ENCODE results near the gene TAF4.
"Not testable (repeated sequence)": the region's sequence is repeated elsewhere in the genome, so short reads cannot be mapped to it uniquely, and the experiment has no call there.

The TAF4 gene

DNA sequence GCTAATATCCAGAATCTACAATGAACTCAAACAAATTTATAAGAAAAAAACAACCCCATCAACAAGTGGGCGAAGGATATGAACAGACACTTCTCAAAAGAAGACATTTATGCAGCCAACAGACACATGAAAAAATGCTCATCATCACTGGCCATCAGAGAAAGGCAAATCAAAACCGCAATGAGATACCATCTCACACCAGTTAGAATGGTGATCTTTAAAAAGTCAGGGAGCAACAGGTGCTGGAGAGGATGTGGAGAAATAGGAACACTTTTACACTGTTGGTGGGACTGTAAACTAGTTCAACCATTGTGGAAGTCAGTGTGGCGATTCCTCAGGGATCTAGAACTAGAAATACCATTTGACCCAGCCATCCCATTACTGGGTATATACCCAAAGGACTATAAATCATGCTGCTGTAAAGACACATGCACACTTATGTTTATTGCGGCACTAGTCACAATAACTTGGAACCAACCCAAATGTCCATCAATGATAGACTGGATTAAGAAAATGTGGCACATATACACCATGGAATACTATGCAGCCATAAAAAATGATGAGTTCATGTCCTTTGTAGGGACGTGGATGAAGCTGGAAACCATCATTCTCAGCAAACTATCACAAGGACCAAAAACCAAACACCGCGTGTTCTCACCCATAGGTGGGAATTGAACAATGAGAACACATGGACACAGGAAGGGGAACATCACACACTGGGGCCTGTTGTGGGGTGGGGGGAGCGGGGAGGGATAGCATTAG, 6.2 kb upstream of the TAF4 start:
- not testable (repeated sequence) for FAIRE-seq

DNA sequence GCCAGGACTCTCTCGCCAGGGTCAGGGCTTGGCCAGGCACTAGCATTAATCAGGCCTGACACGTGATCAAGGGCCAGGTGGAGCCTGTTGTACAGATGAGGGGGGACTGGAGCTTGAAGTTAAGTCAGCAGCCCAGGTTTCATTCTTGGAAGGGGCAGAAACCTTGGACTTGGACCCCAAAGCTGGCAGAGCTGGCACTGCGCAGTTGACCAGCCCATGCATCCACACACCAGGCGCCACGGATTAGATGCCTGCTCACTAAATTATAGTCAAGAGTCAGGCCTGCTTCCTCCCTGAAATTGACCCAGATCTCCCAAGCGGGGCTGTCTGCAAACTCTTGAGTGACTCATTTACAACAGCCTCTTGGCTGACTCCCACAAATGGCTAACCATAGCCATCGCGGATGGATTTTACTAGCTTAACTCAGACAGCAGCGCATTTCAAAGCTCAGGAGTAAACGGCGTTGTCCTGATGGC, 4.1 kb upstream of the TAF4 start:
- FAIRE-seq: no peak

DNA sequence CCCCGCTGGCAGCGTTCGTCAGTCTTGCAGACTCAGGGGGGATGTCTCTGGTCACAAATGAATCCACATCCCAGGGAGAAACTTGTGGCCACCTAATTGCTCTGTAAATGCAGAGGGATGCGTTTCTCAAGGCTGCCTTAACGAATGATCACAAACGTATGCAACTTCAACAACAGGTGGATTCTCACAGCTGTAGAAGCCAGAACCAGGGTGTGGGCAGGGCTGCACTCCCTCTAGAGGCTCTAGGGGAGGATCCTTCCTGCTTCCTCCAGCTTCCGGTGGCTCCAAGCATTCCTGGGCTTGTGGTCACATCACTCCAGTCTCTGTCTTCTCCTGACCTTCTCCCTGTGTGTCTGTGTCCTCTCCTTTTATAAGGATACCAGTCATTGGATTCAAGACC, 3.3 kb upstream of the TAF4 start:
- no peak for FAIRE-seq

DNA sequence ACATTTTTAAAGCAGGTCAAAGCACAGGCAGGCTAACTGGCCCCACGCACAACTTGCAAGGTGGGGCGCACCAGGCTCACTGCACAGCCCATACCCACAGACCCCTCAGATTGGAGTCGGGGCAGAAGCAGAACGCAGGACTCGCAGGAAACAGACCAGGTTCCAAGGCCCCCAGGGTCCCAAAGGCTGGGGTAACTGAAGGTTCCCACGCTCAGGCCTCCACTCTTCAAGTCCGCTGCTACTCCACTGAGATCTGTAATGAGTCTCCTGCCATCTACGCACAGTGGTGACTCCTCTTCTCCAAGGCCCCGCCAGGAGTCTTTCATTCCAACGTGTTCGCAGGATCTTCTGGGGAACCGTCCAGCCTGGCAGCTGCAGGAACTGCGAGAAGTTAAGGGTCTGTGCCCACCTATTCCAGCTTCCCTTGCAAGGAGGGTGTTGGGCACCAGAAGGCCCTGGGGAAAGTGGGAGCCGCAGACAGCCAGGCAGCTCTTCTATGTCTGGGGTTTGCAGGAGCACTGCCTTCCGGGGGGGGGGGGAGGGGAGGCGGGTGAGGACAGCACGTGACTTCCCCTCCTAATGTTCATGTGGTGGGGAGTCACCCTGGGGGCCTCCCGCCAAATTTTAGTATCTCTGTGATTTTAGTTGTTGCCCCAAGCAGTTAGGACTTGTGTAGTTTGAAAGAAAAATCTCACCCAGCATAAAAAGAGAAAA, 2.0 kb upstream of the TAF4 start:
- FAIRE-seq: no peak

DNA sequence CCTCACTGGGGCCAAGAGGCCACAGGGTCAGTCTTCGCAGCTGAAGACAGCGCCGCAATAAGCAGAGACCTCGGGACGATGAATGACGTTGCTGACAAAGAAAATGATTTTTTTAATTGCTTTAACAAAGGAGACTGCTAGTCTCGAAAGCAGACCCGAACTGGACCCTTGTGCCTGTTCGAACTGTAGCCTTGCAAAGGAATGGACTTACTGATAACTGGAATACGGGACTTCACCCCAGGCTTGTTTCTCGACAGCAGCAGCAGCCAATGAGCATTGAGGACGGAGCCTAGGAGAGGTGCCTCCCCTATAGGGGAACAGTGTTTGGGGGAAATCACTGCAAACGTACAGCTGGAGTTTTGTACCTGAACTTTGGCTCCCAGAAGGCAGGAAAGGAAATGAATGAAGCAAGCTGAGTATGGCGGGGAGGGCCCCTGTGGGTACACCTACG, 1.3 kb upstream of the TAF4 start:
- no peak for FAIRE-seq

DNA sequence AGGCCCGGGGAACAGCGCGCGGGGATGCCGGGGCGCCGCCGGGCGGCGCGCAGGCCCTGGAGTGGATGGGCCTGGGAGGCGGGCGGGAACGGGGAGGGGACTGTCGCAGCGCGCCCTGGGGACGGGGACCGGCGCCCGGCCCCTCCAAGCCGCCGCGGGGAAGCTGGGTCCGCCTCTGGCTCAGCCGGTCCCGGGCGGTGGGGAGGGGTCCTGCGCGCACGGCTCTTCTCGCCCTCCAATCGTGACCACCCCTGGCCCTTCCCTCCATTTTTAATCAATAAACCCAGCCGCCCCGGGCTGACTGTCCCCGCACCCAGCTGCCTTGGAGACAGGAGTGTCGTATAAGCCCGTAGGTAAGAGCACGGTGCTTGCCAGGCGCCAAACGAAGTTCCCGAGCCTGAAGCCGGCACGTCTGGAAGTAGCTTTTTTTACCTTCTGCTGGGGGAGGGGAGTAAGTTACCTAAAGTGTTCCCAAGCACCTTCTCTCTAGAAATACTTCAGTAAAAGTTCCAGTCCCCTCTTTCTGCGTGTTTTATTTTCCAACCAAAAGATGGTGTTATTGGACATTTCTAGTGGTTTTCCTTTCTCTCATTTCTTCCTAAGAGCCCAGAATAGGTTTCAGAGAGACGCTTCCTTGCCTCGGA, 780 bp upstream of the TAF4 start:
- FAIRE-seq: no peak

DNA sequence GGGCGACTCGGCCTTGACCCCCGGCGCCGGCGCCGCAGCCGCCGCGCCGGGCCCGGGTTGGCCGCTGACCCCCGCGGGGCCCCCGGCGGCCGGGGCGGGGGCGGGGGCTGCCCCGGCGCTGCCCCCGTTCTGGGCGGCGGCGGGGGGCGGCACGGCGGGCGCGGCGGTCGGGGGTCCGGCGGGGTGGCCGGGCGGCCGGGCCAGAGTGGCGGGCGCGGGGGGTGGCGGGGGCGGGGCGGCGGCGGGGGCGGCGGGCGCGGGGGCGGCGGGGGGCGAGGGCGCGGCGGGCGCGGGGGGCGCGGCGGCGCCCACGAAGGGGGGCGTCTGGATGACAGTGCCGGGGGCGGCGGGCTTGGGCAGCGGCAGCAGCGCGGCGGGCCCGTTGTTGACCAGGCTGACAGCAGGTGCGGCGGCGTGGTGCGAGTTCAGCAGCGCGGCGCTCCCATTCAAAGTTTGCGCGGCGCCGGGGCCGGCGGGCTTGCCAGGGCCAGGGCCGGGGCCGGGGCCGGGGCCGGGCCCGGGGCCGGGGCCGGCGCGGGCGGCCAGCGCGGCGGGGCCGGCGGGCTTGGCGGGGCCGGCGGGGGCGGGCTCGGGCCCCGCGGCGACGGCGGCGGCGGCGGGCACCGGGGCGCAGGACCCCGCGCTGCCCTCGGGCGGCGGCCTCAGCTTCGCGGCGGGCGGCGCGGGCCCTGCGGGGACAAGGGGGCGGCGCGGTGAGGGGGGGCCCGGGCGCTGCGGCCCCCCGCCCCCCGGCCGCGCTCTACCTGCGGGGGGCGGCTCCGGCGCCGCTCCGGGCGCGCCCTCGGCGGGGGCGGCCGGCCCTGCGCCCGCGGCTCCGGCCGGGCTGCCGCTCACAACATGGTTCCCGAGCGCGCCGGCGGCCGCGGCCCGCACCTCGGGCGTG, 659 bp downstream of the TAF4 start:
- no peak for FAIRE-seq

DNA sequence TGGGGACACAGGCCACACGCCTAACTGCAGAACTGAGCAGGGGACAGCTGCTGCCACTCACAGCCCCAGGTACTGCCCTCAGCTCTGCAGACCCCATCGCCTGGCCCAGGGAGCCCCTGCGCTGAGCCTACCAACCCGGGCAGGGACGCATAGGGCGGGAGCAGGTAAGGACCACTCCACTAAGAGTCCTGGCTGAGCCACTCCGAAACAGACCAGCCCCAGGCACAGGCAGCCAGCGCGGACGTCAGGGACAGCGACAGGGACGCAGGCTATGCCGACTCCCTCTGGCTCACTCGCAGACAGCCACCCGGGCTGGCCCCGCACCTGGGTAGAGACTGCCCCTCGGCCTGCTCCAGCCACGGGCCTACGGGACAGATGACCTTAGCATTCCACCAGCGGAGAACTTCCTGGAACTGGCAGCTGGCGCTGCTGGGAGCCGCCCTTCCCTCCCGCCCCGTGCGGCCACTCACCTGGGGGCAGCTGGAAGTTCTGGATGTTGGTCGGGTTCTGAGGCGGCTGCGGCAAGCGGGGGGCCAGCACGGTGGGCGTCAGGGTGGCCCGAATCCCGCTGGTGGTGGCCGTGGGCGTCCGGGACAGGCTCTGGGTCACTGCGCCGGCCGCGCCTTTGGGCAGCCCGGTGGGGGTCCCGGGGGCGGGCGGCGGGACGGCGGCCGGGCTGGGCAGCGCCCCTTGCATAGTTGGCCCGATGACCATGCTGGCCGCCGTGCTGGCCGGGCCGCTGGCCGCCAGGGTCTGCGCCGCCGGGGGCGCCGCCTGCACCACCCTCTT, 1.5 kb downstream of the TAF4 start:
- FAIRE-seq: no peak

DNA sequence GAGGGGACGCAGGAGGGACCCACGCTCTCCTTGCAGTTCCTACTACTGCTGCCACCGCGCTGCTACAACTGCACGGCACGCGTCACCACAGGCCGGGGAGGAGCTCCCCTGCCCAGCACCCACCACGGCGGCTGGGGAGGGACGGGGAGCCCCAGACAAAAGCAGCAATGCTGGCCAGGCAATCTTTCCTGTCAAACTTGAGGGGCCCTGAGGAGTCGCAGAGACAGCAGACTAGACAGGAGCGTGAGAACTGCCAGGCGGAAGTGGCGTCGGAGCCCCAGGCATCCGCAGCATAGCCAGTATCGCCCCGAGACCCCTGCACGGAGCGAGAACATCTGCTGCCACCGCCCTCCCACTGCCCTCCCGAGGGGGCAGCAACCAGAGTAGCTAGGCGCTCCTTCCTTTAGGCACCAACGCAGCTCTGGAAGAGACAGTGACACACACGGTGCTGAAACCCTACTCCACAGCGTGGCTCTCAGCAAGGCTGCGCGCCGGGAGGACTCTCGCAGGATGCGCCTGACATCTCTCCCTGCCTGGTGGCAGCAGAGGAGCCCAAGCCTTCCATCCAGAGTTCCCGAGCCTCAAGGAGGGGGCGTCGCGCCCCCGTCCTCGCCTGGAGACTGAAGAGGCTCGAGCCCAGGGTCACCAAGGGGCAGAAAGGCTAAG, 2.2 kb downstream of the TAF4 start:
- FAIRE-seq: no peak

DNA sequence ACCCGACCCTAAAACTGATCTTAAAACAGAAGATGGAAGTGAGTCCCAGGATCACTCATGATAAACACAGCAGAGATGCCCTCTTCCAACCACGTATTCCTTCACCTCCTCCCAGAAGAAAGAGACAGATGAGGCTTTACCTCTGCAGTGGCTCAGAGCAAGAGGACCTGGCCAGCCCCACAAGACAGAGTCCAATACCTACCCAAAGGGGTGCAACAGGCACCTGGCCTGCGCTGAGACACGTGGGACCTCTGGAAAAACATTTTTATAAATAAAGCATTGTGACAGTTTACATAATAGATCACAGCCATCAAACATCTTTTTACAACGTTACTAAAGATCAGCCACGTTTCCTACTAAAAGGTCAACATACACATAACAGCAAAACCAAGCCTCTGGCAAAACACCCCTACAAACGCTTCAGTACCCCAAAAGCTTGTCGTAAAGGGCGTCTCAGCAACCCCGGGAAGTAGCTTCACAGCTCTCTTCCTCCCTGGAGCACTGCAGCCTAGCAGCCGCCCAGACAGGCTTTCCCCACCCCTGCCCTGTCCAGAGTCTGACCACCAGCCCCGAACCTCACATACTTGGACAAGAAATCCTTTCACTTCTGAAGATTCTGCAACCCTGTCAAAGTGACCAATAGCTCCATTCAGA, 2.9 kb downstream of the TAF4 start:
- FAIRE-seq: no peak

DNA sequence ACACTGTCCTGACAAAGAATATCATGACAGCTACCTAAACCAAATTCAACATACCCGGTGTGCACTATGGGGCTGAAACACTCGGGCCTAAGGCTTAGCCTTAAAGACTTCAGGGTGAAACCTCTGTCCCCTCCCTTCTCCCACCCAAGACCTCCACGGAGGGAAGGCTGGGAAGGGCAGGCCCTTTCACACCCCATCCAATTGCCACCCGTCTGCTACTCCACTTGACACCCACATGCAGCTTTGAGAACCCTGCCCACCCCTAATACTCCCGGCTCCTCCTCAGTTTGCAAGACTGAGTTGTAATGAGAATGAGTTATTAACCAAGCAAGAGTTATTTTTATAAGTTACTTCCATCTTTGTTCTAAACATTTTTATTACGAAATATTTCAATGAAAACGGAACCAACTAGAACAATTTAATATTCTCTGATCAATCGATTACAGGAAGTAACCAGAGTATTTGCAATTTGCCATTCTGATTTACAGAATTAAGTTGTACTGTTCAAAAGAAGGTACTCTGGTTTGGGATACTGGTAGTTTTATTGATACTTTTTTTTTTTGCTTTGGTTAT, 3.7 kb downstream of the TAF4 start:
- no peak for FAIRE-seq

DNA sequence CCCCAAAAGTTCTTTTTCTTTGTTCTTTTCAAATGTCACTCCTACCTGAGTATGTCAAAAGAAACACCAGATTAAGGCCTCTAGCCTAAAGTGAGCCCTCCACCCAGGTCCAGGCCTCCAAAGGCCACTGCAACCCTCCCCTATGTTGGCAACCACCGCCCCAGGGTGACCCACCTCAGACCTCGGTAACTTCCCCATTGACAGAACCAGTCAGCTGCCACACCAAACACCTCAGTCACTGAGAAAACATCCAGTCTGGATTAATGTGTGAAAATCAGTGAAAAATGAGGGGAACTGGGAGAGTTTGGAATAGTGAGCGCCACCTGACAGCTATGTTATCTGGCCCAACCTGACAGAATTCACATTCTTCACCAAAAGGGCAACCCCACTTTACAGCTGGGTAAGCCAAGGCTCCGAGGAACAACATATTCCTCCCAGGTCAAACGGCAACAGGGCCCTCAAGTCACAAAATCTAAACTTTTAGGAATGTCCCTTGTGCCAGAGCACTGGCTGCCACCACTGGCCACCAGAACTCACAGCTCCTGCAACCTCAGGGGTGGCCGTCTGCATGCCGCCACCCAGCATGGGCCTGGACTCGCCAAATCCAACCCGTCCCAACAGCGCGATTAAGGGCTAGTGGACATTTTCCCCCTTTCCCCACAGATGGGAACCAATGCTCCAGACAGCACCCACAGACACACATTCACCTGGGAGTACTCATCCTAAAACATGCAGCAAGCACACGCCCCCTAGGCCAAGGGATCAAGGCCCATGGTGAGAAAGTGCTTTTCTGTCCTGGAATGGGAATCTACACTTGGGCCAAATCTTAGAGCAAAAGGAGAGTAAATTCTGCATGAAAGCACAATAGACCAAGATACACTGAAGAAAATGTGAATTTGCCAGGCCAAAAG, 4.8 kb downstream of the TAF4 start:
- FAIRE-seq: no peak

DNA sequence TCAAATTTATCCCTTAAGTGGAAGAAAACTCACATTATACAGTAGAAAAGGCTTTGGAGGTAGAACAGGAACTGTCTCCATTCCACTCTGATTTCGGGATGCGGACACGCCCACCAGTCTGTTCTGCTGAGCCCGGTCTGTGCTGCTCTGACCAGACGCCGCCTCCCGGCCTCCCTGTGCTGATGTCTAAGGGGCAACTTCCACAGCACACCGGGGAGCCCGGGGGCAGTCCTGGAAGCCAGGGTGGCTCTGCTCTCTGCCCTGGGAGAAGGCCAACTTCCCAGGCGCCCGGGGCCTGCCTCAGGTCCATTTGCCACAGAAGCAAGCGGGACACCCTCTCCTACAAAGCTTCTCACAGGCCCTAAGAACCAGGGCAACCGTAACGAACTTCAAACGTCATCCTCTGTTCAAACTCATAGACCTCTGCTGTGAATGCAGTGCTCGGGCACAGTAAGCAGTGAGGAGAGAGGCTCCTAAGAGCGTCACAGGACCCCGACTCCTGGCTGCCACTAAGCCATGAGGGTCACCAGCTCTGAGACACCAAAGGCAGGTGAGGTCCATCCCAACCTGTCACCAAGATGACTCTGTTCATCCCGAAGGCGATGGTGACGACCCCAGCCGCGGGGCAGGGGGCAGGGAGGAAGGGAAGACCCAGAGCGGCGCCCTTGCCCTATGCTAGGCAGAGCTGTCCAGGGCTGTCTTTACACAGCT, 5.6 kb downstream of the TAF4 start:
- FAIRE-seq: no peak

DNA sequence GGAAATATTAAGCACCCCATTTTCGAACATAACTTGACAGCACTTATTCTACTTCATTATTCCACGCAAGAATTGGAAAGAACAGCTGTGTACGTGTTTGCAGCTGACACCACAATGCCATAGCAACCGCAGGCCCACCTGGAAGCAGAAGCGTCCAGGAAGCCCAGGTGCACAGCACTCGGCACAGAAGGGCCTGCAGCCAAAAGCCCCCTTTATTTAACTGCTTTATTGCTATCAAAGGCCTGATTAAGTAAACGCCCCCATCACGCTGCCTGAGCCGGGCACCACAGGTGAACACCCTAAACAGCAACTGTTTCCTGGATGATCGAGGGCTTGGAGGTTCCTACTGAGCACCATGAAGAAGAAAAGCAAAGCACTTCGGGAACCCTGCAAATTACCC, 6.3 kb downstream of the TAF4 start:
- no peak for FAIRE-seq

DNA sequence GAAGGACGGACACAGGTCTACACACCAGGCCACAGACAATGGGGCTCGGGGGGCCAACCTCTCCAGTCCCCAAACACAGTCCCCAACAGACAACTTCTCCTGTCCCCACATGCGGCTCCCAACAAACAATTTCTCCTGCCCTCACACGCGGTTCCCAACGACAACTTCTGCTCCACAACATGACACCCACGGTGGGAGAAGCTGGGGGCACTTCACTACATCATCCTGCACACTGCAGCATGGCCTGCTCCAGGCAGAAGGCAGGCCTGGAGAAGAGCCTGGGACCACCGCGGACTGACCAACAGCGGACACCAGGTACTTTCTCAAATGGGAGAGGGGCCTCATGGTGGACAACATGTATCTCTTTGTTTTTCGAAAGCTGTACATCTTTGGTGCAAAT, 6.7 kb downstream of the TAF4 start:
- FAIRE-seq: no peak

DNA sequence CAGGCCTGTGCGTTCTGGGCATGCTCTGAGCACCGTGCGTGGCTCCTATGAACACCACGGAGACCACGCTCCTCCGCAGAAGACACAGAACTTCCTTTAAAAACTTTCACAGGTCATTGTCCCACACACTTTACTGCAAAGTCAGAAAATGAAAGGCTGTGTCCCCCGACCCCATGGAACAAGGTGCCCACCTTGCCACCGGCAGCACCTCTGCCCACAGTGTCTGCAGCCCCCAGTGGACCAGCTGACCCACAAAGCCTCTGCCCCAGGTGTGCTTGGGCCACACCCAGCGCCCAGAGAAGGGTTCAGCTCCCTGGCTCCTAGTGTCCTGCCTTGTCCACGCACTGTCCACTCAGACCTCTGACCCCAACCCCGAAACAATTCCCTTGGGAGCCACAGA, 8.7 kb downstream of the TAF4 start:
- no peak for FAIRE-seq

DNA sequence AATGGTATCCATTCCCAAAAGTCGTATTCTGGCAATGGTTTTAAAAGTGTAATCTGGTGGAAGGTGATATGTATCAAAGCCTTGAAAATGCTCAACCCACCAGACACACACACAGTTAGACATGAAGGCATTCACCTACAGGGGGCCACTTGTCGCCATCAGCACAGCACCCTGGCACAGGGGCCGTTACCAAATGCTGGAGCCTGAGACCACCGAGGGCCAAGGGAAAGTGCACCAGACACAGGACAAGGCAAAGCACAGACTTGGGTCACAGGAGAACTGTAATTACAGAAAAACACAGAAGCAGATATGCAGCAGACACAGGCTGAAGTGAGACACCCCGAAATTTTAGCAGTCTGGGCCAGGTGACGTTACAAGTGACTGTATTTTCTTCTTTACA, 9.3 kb downstream of the TAF4 start:
- FAIRE-seq: no peak

DNA sequence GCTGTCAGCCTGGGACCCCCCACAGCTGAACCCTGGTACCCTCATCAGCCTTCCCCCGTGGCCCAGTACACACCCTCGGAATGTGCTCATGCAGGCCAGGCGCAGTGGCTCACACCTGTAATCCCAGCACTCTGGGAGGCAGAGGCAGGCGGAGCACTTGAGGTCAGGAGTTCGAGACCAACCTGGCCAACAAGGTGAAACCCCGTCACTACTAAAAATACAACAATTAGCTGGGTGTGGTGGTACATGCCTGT, 9.9 kb downstream of the TAF4 start:
- FAIRE-seq: not testable (repeated sequence)
